Upper lobe of left lung (tissue), 4 donors: ENCODE results near the gene CYB5R2.

Experiments used
- CTCF ChIP-seq, 6 experiments: fragments of 450-650 bp in 4 of 6; fragments of 200-600 bp in 2 of 6; sonication (generic) in 2 of 6; IDR thresholded peaks; one replicate each; pipeline ENCODE4 v1.5.1; 2016 to 2019; ENCODE audit warnings: antibody characterized with exemption in 6 of 6
- POLR2A ChIP-seq, 4 donors: fragments of 450-650 bp; IDR thresholded peaks; one replicate each; pipeline ENCODE4 v1.5.1; 2016 to 2017; ENCODE audit warnings: antibody characterized with exemption in 4 of 4, mild to moderate bottlenecking in 2 of 4

GRCh38 chr11:7657306-7658025, 15.8 kb downstream of the CYB5R2 start:
- TF ChIP-seq CTCF (IDR thresholded peaks at IDR 0.05) (peak in 5 of 6 experiments; percentile 12 to 71 (median 62)), POLR2A (IDR thresholded peaks at IDR 0.05) (no peak)
